OCI-LY7 (cell line): ENCODE measurements around the gene SMPDL3A. TPM values are rescaled to one million over a fixed set of nuclear protein-coding genes. Genes with fewer than 3 reads are reported as not detected.

Experiments used
- Bru-seq: library from RNA; stranded (reverse); fragments of 400-500 nt; gene quantifications from one replicate; lab custom pipeline; 2021; lab: Mats Ljungman, UMichigan
- BruChase-seq, 2 experiments: library from RNA; stranded (reverse); fragments of 400-500 nt; gene quantifications; one replicate each; lab custom pipeline; 2021; lab: Mats Ljungman, UMichigan
- BruUV-seq: library from RNA; stranded (reverse); fragments of 400-500 nt; replicated peaks from 2 replicates; lab custom pipeline; 2021; lab: Mats Ljungman, UMichigan
- CTCF ChIA-PET: fragments of 300-600 bp; sonication (Branson Sonifier 250); formaldehyde crosslinking; loops from one replicate; lab custom pipeline; 2022; ENCODE audit warnings: antibody characterized with exemption; ENCODE audit not compliant: unreplicated experiment; lab: Charles Lee
- POLR2A ChIA-PET: fragments of 300-600 bp; sonication (Branson Sonifier 250); formaldehyde crosslinking; loops from one replicate; lab custom pipeline; 2022; ENCODE audit warnings: antibody characterized with exemption; lab: Charles Lee
- DNase-seq: peaks from one replicate; pipeline ENCODE4 v3.0.0-alpha.2; 2015; ENCODE audit warnings: low spot score
- H2AFZ ChIP-seq: fragments of 200-600 bp; sonication (generic), shearing (Covaris generic); 2 replicates; pipeline ENCODE4 v1.6.1; 2014; ENCODE audit warnings: mild to moderate bottlenecking, antibody characterized with exemption, low read length, moderate library complexity
- H3K27ac ChIP-seq: fragments of 200-600 bp; sonication (generic); 2 replicates; pipeline ENCODE4 v1.5.1; 2014; ENCODE audit warnings: mixed run types, low read depth, mild to moderate bottlenecking, moderate library complexity, low read length, inconsistent platforms; ENCODE audit not compliant: poor library complexity, severe bottlenecking
- H3K36me3 ChIP-seq: fragments of 200-600 bp; sonication (generic); 2 replicates; pipeline ENCODE4 v1.6.1; 2014; ENCODE audit warnings: mild to moderate bottlenecking, antibody characterized with exemption, low read length, moderate library complexity, mixed read lengths; ENCODE audit not compliant: insufficient read depth
- H3K4me1 ChIP-seq: fragments of 200-600 bp; sonication (generic); 2 replicates; pipeline ENCODE4 v1.5.1; 2014; ENCODE audit warnings: mild to moderate bottlenecking, low read length; ENCODE audit not compliant: insufficient read depth, poor library complexity, severe bottlenecking
- H3K4me2 ChIP-seq: fragments of 200-600 bp; sonication (generic); 2 replicates; pipeline ENCODE4 v1.6.1; 2014; ENCODE audit warnings: mild to moderate bottlenecking, low read length
- H3K4me3 ChIP-seq: fragments of 200-600 bp; sonication (generic); 2 replicates; pipeline ENCODE4 v1.5.1; 2014; ENCODE audit warnings: mild to moderate bottlenecking, low read depth, low read length; ENCODE audit not compliant: poor library complexity, severe bottlenecking
- H3K79me2 ChIP-seq: fragments of 200-600 bp; sonication (generic); 2 replicates; pipeline ENCODE4 v1.6.1; 2016; ENCODE audit warnings: low read depth, mild to moderate bottlenecking, low read length, moderate library complexity, mixed read lengths; ENCODE audit not compliant: insufficient read depth
- H3K9me2 ChIP-seq: fragments of 200-600 bp; sonication (generic); 2 replicates; pipeline ENCODE4 v1.6.1; 2016; ENCODE audit warnings: mild to moderate bottlenecking, low read length, mixed read lengths; ENCODE audit not compliant: insufficient read depth
- H3K9me3 ChIP-seq: fragments of 200-600 bp; sonication (generic); 2 replicates; pipeline ENCODE4 v1.6.1; 2014; ENCODE audit warnings: mild to moderate bottlenecking, mixed run types, low read length, mixed read lengths
- H4K20me1 ChIP-seq: fragments of 200-600 bp; sonication (generic); 2 replicates; pipeline ENCODE4 v1.6.1; 2014; ENCODE audit warnings: mild to moderate bottlenecking, antibody characterized with exemption, low read length, moderate library complexity, mixed read lengths; ENCODE audit not compliant: insufficient read depth
- EZH2phosphoT487 ChIP-seq: fragments of 200-600 bp; sonication (generic); IDR thresholded peaks from 2 replicates; pipeline ENCODE4 v1.6.1; 2018; ENCODE audit warnings: low read depth, borderline replicate concordance, mild to moderate bottlenecking, mixed run types, antibody characterized with exemption, low read length, moderate library complexity, mixed read lengths
- intact Hi-C: fragments of 100-400 bp; cut with micrococcal nuclease; formaldehyde crosslinking; loops from one replicate; pipeline ENCODE4 v1.10.0; 2022; ENCODE audit not compliant: unreplicated experiment
- long read RNA-seq: library from polyadenylated mRNA; stranded (forward); transcript quantifications from one replicate; pipeline ENCODE4 v2.0.0, GENCODE V29; 2022
- total RNA-seq, 2 experiments: library from RNA; depleted of rRNA in 1 of 2; stranded (reverse); fragments of >200 nt in 1 of 2; shearing (Covaris generic) in 1 of 2; gene quantifications; 2 replicates each; pipeline ENCODE4 v1.2.3, GENCODE V29; 2014 to 2022
- TF ChIP-seq, protein P1 (sequence below): fragments of 200-600 bp; sonication (generic); conservative IDR thresholded peaks from 2 replicates; pipeline ENCODE4 v1.5.1; 2014; ENCODE audit warnings: mild to moderate bottlenecking, antibody characterized with exemption, low read length, moderate library complexity, mixed read lengths

The SMPDL3A gene, protein sequence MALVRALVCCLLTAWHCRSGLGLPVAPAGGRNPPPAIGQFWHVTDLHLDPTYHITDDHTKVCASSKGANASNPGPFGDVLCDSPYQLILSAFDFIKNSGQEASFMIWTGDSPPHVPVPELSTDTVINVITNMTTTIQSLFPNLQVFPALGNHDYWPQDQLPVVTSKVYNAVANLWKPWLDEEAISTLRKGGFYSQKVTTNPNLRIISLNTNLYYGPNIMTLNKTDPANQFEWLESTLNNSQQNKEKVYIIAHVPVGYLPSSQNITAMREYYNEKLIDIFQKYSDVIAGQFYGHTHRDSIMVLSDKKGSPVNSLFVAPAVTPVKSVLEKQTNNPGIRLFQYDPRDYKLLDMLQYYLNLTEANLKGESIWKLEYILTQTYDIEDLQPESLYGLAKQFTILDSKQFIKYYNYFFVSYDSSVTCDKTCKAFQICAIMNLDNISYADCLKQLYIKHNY
- total RNA-seq (2014; rRNA removed; shearing (Covaris generic)) (not detected in 2 replicates), total RNA-seq (2022) (not detected in 2 replicates), Bru-seq, nascent RNA (not detected), BruChase-seq, experiment 1, labeled RNA remaining after a 6-hour chase (percentile 6 among the genes with signal in this experiment), BruChase-seq, experiment 2, labeled RNA remaining after a 2-hour chase (not detected)
- long read RNA-seq = 0 reads

- CTCF ChIA-PET = no interaction called here
- H3K4me2 ChIP-seq = no peak within 1 kb of the TSS
- no peak within 1 kb of the TSS for H3K27ac ChIP-seq
- BruUV-seq = no TSS peak
- H4K20me1 ChIP-seq = no peaks in the 10 kb centered on the region; the same call in 1 of the 2 replicates
- H3K79me2 ChIP-seq = no peaks in the 10 kb centered on the region
- H3K9me3 ChIP-seq = no peaks in the 10 kb centered on the region
- TF ChIP-seq EZH2phosphoT487 = no peak
- TF ChIP-seq, protein P1, sequence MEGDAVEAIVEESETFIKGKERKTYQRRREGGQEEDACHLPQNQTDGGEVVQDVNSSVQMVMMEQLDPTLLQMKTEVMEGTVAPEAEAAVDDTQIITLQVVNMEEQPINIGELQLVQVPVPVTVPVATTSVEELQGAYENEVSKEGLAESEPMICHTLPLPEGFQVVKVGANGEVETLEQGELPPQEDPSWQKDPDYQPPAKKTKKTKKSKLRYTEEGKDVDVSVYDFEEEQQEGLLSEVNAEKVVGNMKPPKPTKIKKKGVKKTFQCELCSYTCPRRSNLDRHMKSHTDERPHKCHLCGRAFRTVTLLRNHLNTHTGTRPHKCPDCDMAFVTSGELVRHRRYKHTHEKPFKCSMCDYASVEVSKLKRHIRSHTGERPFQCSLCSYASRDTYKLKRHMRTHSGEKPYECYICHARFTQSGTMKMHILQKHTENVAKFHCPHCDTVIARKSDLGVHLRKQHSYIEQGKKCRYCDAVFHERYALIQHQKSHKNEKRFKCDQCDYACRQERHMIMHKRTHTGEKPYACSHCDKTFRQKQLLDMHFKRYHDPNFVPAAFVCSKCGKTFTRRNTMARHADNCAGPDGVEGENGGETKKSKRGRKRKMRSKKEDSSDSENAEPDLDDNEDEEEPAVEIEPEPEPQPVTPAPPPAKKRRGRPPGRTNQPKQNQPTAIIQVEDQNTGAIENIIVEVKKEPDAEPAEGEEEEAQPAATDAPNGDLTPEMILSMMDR = no peak
- DNase-seq = no peak
- no peaks in the 10 kb centered on the region for H3K4me1 ChIP-seq
- H3K4me3 ChIP-seq = no peak within 1 kb of the TSS
- no peaks in the 10 kb centered on the region for H3K36me3 ChIP-seq
- no peaks in the 10 kb centered on the region for H3K9me2 ChIP-seq
- no peak within 1 kb of the TSS for H2AFZ ChIP-seq
- POLR2A ChIA-PET = no interaction called here
- intact Hi-C loops = no loop called here
Observed at GRCh38 chr6:122789182-122790027, at the start of gene SMPDL3A. TSS of gene SMPDL3A (plus strand) at chr6:122789258. CDS start at chr6:122789347, 89 bp downstream.

DNA sequence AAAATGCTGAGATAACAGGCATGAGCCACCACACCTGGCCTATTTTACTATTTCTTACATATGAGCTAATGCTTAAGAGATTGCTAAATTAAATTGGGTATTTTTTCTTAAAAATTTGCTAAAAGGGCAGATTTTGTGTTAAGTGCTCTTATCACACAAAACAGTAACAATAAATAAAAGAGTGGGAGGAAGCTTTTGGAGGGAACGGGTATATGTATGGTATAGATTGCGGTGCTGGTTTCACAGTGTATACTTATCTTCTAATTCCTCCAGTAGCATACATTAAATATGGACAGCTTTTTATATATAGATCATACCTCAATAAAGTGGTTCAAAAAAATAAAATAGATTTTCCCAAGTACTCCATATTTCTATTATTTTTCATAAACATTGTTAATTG, 49.0 kb upstream of the SMPDL3A start:
- no peaks in the 10 kb centered on the region for H3K9me2 ChIP-seq
- DNase-seq = no peak
- no peaks in the 10 kb centered on the region for H3K9me3 ChIP-seq
- H4K20me1 ChIP-seq = no peaks in the 10 kb centered on the region
- H3K36me3 ChIP-seq = no peaks in the 10 kb centered on the region
- no peak overlapping the region for H3K27ac ChIP-seq
- BruUV-seq = no TSS peak
- no peak overlapping the region for H3K4me2 ChIP-seq
- no peaks in the 10 kb centered on the region for H3K4me1 ChIP-seq
- H3K79me2 ChIP-seq = no peaks in the 10 kb centered on the region
- H2AFZ ChIP-seq = no peak overlapping the region
- no peak overlapping the region for H3K4me3 ChIP-seq
- TF ChIP-seq EZH2phosphoT487 = no peak
- TF ChIP-seq, protein P1 = no peak
- CTCF ChIA-PET = no interaction called here
- POLR2A ChIA-PET = interaction anchor here (0.7 kb wide), 1 partner anchor 180 kb away, joined by 3 read pairs; no protein-coding TSS in a partner anchor
- intact Hi-C loops = no loop called here
